HG02588 (cell line): ENCODE measurements around the gene OXA1L.
"Not testable (repeated sequence)": the region's sequence is repeated elsewhere in the genome, so short reads cannot be mapped to it uniquely, and the experiment has no call there.

Experiments
- ATAC-seq: cut with Tn5 transposase; IDR thresholded peaks from one replicate; pipeline ENCODE4 v1.9.1; 2021; ENCODE audit warnings: mild to moderate bottlenecking, moderate library complexity; ENCODE audit not compliant: unreplicated experiment

Gene OXA1L

GRCh38 chr14:22767323-22767589 lies 768 bp downstream of the OXA1L start:
- no peak for ATAC-seq

GRCh38 chr14:22768947-22769346 lies 2.5 kb downstream of the OXA1L start:
- ATAC-seq: no peak

DNA sequence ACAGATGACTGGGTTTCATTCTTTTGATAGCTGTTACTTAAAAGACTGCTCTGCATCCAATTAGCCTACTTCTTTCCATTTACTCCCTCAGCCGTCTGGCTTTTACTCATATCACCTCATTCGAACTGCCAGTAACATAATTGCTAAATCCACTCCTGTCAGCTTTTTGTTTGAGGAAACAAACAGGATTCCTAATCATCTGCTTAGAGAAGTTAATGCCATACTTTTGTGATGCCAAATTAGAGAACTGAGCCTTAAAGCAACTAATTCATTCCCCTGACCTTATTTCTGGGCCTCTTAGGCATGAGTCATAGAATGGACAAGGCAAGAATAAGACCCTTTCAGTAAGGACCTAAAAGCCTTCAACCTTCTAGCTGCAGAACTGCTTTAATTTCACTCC lies 2.9 kb downstream of the OXA1L start:
- no peak for ATAC-seq

GRCh38 chr14:22770481-22771187 lies 4.1 kb downstream of the OXA1L start:
- ATAC-seq: no peak

DNA sequence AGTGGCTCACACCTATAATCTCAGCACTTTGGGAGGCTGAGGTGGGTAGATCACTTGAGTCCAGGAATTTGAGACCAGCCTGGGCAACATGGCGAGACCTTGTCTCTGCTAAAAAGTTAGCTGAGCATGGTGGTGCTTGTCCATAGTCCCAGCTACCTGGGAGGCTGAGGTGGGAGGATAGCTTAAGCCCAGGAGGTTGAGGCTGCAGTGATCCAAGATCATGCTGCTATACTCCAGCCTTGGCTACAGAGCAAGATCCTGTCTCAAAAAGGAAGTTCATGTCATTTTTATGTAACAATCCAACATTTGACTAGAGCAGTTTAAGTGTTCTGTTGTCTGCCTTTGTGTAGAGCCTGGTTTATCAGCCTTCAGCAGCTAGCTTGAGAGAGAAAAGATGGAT lies 6.2 kb downstream of the OXA1L start:
- ATAC-seq: no peak

DNA sequence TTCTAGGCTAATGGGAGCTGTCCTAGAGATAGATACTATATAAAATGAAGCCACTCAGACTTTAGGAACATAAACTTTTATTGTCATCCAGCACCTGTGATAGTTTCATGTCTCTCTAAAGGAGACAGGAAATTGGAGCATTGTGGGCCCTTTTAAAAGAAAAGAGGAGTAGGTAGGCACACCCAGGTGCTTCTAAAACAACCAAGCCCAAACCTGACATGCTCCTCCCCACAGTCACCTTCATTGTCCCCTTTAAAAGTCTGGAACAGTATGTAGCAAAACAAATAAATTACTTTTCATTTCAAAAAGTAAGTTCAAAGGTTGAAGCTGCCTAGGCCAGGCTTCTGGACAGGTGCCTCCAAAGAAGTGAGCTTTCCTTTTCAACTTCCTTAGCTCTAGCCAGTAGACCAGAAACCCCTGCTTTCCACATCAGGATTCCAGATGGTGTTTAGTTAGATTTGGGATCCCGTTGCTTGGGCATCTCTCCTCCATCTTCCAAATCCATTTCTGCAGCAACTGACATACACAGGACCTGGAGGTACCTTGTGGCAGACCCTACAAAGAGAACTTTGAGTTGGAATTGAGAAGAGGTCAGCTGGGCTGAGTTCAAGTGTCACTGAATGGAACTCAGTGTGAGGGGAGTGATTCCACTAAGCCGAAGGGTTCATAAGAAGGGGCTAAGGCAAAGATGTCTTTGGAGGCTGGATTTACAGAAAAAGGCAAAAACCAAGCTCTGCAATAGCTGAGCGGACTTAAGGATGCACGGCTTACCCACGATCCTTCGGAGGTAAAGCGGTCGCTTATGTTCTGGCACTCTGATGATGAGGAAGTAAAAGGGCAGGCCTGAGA lies 6.9 kb downstream of the OXA1L start:
- no peak for ATAC-seq

GRCh38 chr14:22774011-22774706 lies 7.7 kb downstream of the OXA1L start:
- no peak for ATAC-seq

GRCh38 chr14:22776215-22776614 lies 9.7 kb downstream of the OXA1L start:
- no peak for ATAC-seq

- ATAC-seq: not testable (repeated sequence)
Observed at GRCh38 chr14:22776849-22777248, 10.4 kb downstream of the OXA1L start.

DNA sequence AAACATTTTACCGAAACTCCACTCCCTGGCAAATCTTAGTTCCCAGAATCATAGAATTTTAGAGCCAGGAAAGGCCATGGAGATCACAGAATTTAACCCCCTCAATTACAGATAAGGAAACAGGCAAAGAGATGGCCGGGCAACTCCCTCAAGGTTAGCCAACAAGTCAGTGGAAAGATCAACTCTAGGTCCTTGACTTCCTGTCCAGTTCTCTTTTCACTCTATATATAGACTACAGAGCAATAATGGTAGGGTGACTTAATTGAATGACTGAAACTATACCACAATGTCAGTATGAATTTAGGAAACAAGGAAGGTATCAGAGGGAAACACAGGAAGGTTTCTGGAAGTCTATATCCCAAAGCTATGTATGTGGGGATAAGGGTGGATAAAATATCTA lies 11.6 kb downstream of the OXA1L start:
- ATAC-seq: no peak

DNA sequence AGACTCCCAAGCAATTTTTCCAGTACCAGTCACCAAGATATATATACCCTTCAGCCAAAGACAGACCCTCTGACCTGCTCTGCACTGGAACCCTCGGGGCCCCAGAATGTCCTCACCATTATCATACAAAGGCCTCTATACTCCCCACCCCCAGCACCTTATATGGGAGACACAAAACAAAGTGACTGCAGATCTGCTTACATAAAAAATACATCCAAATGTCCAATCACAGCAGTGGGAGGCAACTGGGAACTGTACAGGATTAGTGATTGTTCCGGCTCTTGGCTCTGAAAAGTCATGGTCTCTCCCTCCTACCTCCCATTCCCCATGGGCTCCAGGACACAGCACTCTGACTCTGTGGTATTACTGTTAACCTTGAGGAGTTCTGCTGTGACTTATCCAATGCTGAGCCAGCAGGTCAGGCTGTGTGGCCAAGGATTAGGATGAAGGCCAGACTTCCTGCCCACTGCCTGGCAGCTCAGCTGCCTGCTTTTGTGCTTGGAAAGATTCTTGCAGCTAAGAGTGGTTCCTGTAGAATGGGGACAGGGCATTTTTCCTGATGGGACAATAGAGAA lies 13.7 kb downstream of the OXA1L start:
- ATAC-seq: no peak

GRCh38 chr14:22780941-22781300 lies 14.4 kb downstream of the OXA1L start:
- ATAC-seq: no peak

DNA sequence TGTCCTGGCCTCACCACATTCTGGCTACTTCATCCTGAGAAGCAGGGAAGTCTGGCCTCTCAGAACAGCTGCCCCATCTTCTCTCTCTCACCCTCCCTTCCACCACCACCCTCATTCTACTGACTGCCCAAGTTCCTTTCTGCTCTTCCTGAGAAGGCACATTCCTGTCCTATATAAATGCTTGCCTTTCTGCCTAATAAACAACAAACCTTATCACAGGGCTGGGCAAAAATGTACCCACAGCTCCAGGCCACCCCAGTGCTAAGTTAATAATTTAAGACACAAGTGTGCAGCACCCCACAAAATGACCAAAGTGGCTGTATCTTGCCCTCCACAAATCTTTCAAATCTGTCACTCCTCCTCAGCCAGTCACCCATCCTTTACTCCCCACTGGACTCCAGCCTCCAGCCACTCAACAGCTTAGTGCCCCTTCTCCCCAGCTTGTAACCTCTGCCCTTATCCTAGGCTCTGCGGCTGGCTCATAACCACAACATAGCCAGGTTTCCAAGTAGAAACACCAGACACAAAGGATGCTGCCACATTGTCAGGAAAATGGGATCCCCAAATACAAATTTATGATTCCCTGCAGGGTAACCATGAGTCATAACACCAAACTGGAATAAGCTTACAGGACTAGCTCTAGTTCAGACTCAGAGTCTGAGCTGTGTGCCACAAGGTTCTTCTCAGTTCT lies 15.0 kb downstream of the OXA1L start:
- no peak for ATAC-seq

- no peak for ATAC-seq
Observed at GRCh38 chr14:22786685-22787084, 20.2 kb downstream of the OXA1L start.

- ATAC-seq: no peak
Observed at GRCh38 chr14:22791301-22791700, 24.8 kb downstream of the OXA1L start.

DNA sequence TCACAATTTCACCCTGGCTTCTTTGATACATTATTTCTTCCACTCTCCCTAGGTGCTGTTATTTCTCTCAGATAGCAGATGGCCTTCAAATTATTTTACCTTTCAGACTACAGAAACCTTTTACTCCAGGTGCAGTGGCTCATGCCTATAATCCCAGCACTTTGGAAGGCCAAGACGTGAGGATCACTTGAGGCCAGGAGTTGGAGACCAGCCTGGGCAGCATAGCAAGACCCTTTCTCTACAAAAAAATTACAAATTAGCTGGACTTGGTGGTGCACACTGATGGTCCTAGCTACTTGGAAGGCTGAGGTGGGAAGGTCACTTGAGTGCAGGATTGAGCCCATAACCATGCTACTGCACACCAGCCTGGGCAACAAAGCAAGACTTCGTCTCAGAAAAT lies 25.7 kb downstream of the OXA1L start:
- ATAC-seq: no peak

DNA sequence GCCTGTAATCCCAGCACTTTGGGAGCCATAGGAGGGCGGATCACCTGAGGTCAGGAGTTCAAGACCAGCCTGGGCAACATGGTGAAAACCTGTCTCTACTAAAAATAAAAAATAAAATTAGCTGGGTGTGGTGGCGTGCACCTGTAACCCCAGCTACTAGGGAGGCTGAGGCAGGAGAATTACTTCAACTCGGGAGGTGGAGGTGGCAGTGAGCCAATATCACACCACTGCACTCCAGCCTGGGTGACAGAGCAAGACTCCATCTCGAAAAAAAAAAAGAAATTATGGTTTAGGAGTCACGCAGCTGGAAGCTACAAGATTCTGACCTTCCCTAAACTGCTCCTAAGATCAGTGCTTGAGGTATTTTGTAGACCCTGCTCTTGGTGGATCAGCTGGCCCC lies 27.1 kb downstream of the OXA1L start:
- not testable (repeated sequence) for ATAC-seq

DNA sequence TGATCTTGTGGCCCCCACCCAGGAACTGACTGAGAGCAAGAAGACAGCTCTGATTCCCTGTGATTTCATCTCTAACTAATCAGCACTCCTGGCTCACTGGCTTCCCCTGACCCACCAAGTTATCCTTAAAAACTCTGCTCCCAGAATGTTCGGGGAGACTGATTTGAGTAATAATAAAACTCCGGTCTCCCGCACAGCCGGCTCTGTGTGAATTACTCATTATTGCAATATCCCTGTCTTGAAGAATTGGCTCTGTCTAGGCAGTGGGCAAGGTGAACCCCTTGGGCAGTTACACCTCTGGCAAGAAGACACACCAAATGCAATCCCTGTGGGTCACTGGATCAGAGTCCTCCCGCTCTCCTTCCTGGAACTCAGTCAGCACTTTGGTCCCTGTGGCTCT lies 27.5 kb downstream of the OXA1L start:
- no peak for ATAC-seq

- peak; percentile 43 for ATAC-seq
Observed at GRCh38 chr14:22794551-22794951, 28.1 kb downstream of the OXA1L start.

- peak; percentile 60 for ATAC-seq
Observed at GRCh38 chr14:22796087-22796707, 29.7 kb downstream of the OXA1L start.
